OCI-LY1 (cell line): ENCODE data around the gene ACAP2.

Experiments used
- CTCF ChIP-seq: fragments of 200-600 bp; sonication (generic), shearing (Covaris generic); IDR thresholded peaks from 2 replicates; pipeline ENCODE4 v1.5.1; 2017; ENCODE audit warnings: mild to moderate bottlenecking, antibody characterized with exemption, low read length, moderate library complexity, mixed read lengths
- EZH2 ChIP-seq: fragments of 200-600 bp; sonication (generic), shearing (Covaris generic); IDR thresholded peaks from 2 replicates; pipeline ENCODE4 v1.8.0; 2017; ENCODE audit warnings: borderline replicate concordance, mixed run types, mild to moderate bottlenecking, antibody characterized with exemption, low read length, moderate library complexity, mixed read lengths

GRCh38 chr3:195263193-195263924 is 179.5 kb downstream of the ACAP2 start:
- TF ChIP-seq CTCF: no peak
- TF ChIP-seq EZH2: no peak
